Gastrocnemius medialis (tissue), 4 donors: ENCODE results near the gene CAMTA1. TPM values are rescaled to one million over a fixed set of nuclear protein-coding genes. Genes with fewer than 3 reads are reported as not detected.
A peak's percentile ranks its signal among the peaks of the same experiment; 100 is the strongest.
"Not testable (repeated sequence)": the region's sequence is repeated elsewhere in the genome, so short reads cannot be mapped to it uniquely, and the experiment has no call there.

Source experiments
- ATAC-seq, 2 donors: fragments of 150-250 bp; one replicate each; pipeline ENCODE4 v1.9.1; 2016
- DNase-seq, 2 donors: peaks; one replicate each; pipeline ENCODE4 v3.0.0-alpha.2; 2019
- H3K27ac ChIP-seq, 4 donors: fragments of 200-600 bp; sonication (generic); 1 replicate in 1 of 4; 2 replicates in 3 of 4; pipeline ENCODE4 v1.5.1; 2016 to 2018; ENCODE audit warnings: mild to moderate bottlenecking in 2 of 4, moderate library complexity in 1 of 4
- H3K27me3 ChIP-seq, 3 donors: fragments of 200-600 bp; sonication (generic) in 2 of 3; 1 replicate in 1 of 3; 2 replicates in 2 of 3; pipeline versions ENCODE4 v1.5.1 to v1.6.0; 2016 to 2019; ENCODE audit warnings: mild to moderate bottlenecking in 1 of 3, moderate library complexity in 1 of 3
- H3K36me3 ChIP-seq, 2 donors: fragments of 200-600 bp; sonication (generic) in 1 of 2; one replicate each; pipeline ENCODE4 v1.5.1; 2017 to 2018
- H3K4me1 ChIP-seq, 2 donors: fragments of 200-600 bp; sonication (generic) in 1 of 2; one replicate each; pipeline ENCODE4 v1.5.1; 2016 to 2017; ENCODE audit warnings: mild to moderate bottlenecking in 2 of 2
- H3K4me3 ChIP-seq, 4 donors: fragments of 200-600 bp; sonication (generic) in 3 of 4; 1 replicate in 1 of 4; 2 replicates in 3 of 4; pipeline ENCODE4 v1.5.1; 2016 to 2019; ENCODE audit warnings: mild to moderate bottlenecking in 2 of 4
- H3K9me3 ChIP-seq, 3 donors: fragments of 200-600 bp; sonication (generic) in 2 of 3; 1 replicate in 1 of 3; 2 replicates in 2 of 3; pipeline ENCODE4 v1.5.1; 2016 to 2019
- CTCF ChIP-seq, 5 experiments: fragments of 450-650 bp in 3 of 5; fragments of 200-600 bp in 2 of 5; sonication (generic) in 2 of 5; IDR thresholded peaks in 4 of 5; conservative IDR thresholded peaks in 1 of 5; 1 replicate in 4 of 5; 2 replicates in 1 of 5; pipeline ENCODE4 v1.5.1; 2016 to 2019; ENCODE audit warnings: antibody characterized with exemption in 5 of 5, mild to moderate bottlenecking in 3 of 5, moderate library complexity in 3 of 5
- POLR2A ChIP-seq, 2 donors: fragments of 450-650 bp; IDR thresholded peaks; one replicate each; pipeline ENCODE4 v1.6.1; 2017; ENCODE audit warnings: antibody characterized with exemption in 2 of 2, mild to moderate bottlenecking in 2 of 2, moderate library complexity in 2 of 2
- in situ Hi-C, 4 donors: fragments of 200-750 bp; cut with MboI; loops; one replicate each; pipeline versions ENCODE4 v1.15.0 to v1.8.0; 2017; ENCODE audit warnings: low sequenced_read_pairs in 4 of 4
- intact Hi-C: fragments of 100-400 bp; cut with DNase I; formaldehyde crosslinking; loops from one replicate; pipeline ENCODE4 v1.15.1; 2023; ENCODE audit warnings: low total_unique reads
- total RNA-seq, 4 donors: library from RNA; depleted of rRNA; stranded (reverse); fragments of >200 nt; gene quantifications; one replicate each; pipeline versions ENCODE4 v1.1.0 to v1.2.3, GENCODE V29; 2016

Gene CAMTA1
- total RNA-seq, 4 donors from 2014 or later = 60.5 to 113 (median 70.4) TPM

- intact Hi-C loops = loop anchor here (5.0 kb wide), 1 partner anchor 42 kb away; no protein-coding TSS in a partner anchor
- no peaks in the 10 kb centered on the region for H3K27me3 ChIP-seq
- H3K9me3 ChIP-seq = no peaks in the 10 kb centered on the region
- DNase-seq = peak in 1 of 2 donors; percentile 20
- no peaks in the 10 kb centered on the region for H3K36me3 ChIP-seq
- peak overlapping the region in 3 of 4 donors; percentile 22 to 72 (median 44) for H3K27ac ChIP-seq
- H3K4me1 ChIP-seq = peaks cover 29 to 32% of the 10 kb centered on the region in 2 donors
- peak in 1 of 2 donors; percentile 23 for ATAC-seq
- no peak overlapping the region for H3K4me3 ChIP-seq
- in situ Hi-C loops = no loop called here
- no peak for TF ChIP-seq CTCF (IDR thresholded peaks at IDR 0.05 in 4 of 5, conservative IDR thresholded peaks at IDR 0.05 in 1 of 5)
- no peak for TF ChIP-seq POLR2A (IDR thresholded peaks at IDR 0.05)
Observed at GRCh38 chr1:6834366-6834765, 49.1 kb downstream of the CAMTA1 start.

- no peak for TF ChIP-seq CTCF (IDR thresholded peaks at IDR 0.05 in 4 of 5, conservative IDR thresholded peaks at IDR 0.05 in 1 of 5)
- TF ChIP-seq POLR2A (IDR thresholded peaks at IDR 0.05) = no peak
- DNase-seq = no peak
- intact Hi-C loops = no loop called here
- Histone ChIP-seq H3K27ac (no peak overlapping the region), H3K4me1 (peaks cover 29 to 32% of the 10 kb centered on the region in 2 donors), H3K36me3 (no peaks in the 10 kb centered on the region), H3K4me3 (no peak overlapping the region), H3K9me3 (no peaks in the 10 kb centered on the region), H3K27me3 (no peaks in the 10 kb centered on the region)
- no peak for ATAC-seq
- in situ Hi-C loops = no loop called here
Observed at GRCh38 chr1:6835139-6835538, 49.9 kb downstream of the CAMTA1 start.

GRCh38 chr1:6842301-6842700, 57.0 kb downstream of the CAMTA1 start:
- intact Hi-C loops = no loop called here
- DNase-seq = no peak
- Histone ChIP-seq H3K27me3 (no peaks in the 10 kb centered on the region), H3K36me3 (no peaks in the 10 kb centered on the region), H3K4me3 (no peak overlapping the region), H3K9me3 (no peaks in the 10 kb centered on the region), H3K4me1 (peaks cover 0 to 4% of the 10 kb centered on the region in 2 donors), H3K27ac (no peak overlapping the region)
- in situ Hi-C loops = no loop called here
- ATAC-seq = no peak
- TF ChIP-seq POLR2A (IDR thresholded peaks at IDR 0.05) = no peak
- TF ChIP-seq CTCF (IDR thresholded peaks at IDR 0.05 in 4 of 5, conservative IDR thresholded peaks at IDR 0.05 in 1 of 5) = no peak

- H3K27me3 ChIP-seq, H3K4me3 ChIP-seq, H3K9me3 ChIP-seq, H3K4me1 ChIP-seq, DNase-seq, in situ Hi-C loops, intact Hi-C loops, H3K27ac ChIP-seq, H3K36me3 ChIP-seq, ATAC-seq: not testable (repeated sequence)
Observed at GRCh38 chr1:6845786-6846185, 60.5 kb downstream of the CAMTA1 start.

GRCh38 chr1:6848816-6849215, 63.6 kb downstream of the CAMTA1 start:
- DNase-seq (no peak), ATAC-seq (no peak)
- H3K27ac ChIP-seq = no peak overlapping the region
- H3K4me3 ChIP-seq = no peak overlapping the region
- in situ Hi-C loops (no loop called here), intact Hi-C loops (no loop called here)
- TF ChIP-seq POLR2A (IDR thresholded peaks at IDR 0.05) = no peak
- no peak for TF ChIP-seq CTCF (IDR thresholded peaks at IDR 0.05 in 4 of 5, conservative IDR thresholded peaks at IDR 0.05 in 1 of 5)
- H3K9me3 ChIP-seq = no peaks in the 10 kb centered on the region
- no peaks in the 10 kb centered on the region for H3K27me3 ChIP-seq
- H3K4me1 ChIP-seq = peaks cover 0 to 5% of the 10 kb centered on the region in 2 donors
- peaks cover 0 to 9% of the 10 kb centered on the region in 2 donors for H3K36me3 ChIP-seq
